AG10803 (cell line): ENCODE measurements around the gene ROR1.

Experiments
- DNase-seq: peaks from one replicate; pipeline ENCODE4 v3.0.0; 2010; ENCODE audit warnings: low read depth
- H3K4me3 ChIP-seq: 2 replicates; pipeline ENCODE4 v1.5.1; 2011; ENCODE audit warnings: mild to moderate bottlenecking, low read length, control low read depth
- TF ChIP-seq, protein P1 (sequence below): conservative IDR thresholded peaks from 2 replicates; pipeline ENCODE4 v1.5.1; 2011; ENCODE audit warnings: mild to moderate bottlenecking, low read length, control low read depth, inconsistent platforms

Gene ROR1

DNA sequence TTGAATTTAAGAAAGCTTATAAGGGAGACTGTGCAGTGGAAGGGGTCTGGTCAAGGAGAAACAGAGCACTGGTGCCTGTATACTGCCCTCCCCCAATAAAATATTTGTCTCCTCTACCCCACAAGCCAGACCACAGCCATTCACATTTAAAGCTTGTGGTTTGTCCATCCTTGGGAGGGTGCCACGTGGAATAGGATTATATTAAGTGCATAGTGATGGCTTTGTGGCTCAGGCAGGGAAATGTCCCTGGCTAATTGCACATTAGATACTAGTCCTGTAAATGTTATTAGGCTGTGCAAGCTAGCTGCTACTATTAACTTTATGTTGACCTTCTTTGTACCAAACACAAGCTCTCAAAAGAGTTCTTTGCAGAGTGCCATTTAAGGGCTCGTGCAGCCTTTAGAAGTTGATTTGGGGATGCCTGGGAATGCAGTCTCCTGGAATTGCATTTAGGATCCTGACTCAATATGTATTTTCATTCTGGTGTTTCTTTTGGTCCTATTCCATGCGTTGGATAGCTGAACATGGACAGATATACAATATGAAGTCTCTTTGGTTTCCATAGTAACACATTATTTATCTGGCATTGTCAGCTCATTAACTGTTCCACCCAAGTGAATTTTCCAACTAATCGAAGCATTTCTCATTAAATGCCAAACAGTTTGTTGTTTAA is 210.6 kb downstream of the ROR1 start:
- peak; percentile 68 for DNase-seq
- H3K4me3 ChIP-seq = no peak overlapping the region
- TF ChIP-seq, protein P1, sequence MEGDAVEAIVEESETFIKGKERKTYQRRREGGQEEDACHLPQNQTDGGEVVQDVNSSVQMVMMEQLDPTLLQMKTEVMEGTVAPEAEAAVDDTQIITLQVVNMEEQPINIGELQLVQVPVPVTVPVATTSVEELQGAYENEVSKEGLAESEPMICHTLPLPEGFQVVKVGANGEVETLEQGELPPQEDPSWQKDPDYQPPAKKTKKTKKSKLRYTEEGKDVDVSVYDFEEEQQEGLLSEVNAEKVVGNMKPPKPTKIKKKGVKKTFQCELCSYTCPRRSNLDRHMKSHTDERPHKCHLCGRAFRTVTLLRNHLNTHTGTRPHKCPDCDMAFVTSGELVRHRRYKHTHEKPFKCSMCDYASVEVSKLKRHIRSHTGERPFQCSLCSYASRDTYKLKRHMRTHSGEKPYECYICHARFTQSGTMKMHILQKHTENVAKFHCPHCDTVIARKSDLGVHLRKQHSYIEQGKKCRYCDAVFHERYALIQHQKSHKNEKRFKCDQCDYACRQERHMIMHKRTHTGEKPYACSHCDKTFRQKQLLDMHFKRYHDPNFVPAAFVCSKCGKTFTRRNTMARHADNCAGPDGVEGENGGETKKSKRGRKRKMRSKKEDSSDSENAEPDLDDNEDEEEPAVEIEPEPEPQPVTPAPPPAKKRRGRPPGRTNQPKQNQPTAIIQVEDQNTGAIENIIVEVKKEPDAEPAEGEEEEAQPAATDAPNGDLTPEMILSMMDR = no peak

DNA sequence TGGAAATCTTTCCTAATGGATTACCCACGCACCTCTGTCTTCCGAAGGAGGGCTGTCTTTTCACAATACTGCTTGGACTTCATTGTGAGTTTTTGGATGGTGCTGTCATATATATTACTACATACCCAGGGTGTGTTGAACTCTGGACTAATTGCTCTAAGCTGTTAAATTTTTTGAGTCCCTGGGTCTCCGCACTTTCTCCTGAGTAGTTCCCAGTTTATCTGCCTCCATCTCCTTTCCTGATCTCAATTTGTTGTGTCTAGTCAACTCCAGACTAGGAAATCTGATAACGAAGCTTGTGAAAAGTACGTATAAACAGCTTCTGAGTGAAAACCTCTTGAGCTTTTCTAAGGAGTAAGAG is 211.1 kb downstream of the ROR1 start:
- TF ChIP-seq, protein P1 = no peak
- DNase-seq = peak; percentile 23
- no peak overlapping the region for H3K4me3 ChIP-seq

DNA sequence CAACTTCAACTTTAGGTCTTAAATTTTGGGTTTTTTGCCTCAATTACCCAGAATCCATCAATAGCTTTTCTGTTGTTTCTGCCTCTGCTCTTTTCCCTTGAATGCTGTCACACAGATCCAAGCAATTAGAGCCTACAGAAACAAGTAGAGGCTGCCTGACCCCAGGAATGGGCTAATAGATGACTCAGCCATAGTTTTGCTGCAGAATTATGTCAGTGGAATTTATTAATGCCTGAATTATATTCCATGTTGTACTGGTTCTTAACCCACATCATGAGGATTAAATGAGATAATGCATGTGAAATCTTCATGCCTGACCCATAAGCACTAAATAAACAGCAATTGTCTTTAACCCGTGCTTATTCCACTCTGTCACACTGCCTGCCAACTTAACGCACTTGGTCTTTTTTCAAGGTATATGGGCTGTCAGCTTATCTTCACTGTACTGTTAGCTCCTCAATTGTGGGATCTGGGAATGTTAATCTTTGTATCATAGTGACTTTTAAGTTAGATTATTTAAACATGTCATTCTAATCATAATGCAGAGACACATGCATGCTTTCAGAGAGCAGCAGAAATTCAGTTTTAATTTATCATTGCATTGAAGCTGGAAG is 213.3 kb downstream of the ROR1 start:
- no peak overlapping the region for H3K4me3 ChIP-seq
- DNase-seq = peak; percentile 73
- TF ChIP-seq, protein P1 = no peak

DNA sequence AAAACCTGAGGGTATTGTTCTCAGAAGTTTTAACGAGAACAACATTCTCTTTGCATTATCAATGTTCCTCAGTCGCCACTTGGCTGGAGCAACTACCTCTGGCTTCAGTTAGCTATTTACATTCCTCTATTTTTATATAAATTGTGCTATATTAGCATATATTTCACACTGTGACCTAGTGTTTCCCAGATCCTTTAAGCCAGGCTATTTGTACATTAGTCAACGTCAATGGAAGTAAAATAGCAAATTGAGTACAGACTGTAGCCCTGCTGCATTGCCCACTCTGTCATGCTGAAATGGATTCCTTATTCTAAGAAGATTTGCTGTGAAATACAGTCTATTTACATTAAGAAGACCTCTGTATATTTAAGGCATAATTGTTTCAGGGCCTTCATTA is 213.8 kb downstream of the ROR1 start:
- TF ChIP-seq, protein P1 = no peak
- DNase-seq = no peak
- no peak overlapping the region for H3K4me3 ChIP-seq

DNA sequence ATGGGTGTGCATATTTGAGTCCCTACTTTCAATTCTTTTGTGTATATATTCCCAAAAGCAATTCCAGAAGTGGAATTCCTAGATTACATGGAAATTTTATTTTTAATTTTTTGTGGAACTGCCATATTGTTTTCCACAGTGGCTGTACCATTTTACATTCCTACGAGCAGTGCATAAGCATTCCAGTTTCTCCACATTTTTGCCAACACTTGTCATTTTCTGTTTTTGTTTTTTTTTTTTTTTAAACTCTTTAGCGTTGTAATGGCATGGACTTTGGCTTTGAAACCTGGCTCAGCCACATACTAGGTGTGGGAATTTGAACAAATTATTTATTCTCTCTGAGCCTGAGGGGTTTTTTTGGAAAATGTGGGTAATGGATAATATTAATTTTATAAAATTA is 215.1 kb downstream of the ROR1 start:
- TF ChIP-seq, protein P1 = no peak
- no peak for DNase-seq
- H3K4me3 ChIP-seq = no peak overlapping the region

DNA sequence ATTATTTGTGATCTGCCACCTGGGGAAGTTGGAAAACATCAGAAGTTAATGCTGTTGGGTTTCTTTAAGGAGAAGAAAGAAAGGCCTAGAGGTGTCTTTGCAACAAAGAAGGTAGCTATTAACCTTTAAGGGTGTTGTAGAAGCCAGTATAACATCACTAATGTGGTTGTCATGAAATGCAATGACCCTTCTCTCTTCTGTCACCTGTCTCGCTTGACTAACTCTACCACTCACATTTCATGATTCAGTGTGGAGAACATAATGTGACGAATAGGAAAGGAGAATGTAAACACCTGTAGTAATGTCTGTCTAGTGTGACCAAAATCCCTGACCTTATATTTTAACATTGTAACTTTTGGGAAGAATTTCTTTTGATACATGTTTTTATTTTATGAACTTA is 217.9 kb downstream of the ROR1 start:
- no peak for DNase-seq

More for the DNA sequence above, 217.9 kb downstream of the ROR1 start:
- TF ChIP-seq, protein P1 = no peak
- no peak overlapping the region for H3K4me3 ChIP-seq
